Activated CD4-positive, alpha-beta T cell treated with anti-CD3 and anti-CD28 coated beads, Interleukin-2, amount 10 ng/mL, durations not matched to agents 24 days and 14 days (primary cell): ENCODE data around the gene LRRC74B. TPM values are rescaled to one million over a fixed set of nuclear protein-coding genes. Genes with fewer than 3 reads are reported as not detected.
"Not testable (repeated sequence)": the region's sequence is repeated elsewhere in the genome, so short reads cannot be mapped to it uniquely, and the experiment has no call there.

ENCODE experiments used
- DNase-seq: peaks from one replicate; pipeline ENCODE4 v3.0.0; 2022
- H3K27ac Mint-ChIP-seq: one replicate; pipeline ENCODE4 v1.8.0; 2022; ENCODE audit warnings: mild to moderate bottlenecking, mixed read lengths
- H3K27me3 Mint-ChIP-seq: one replicate; pipeline ENCODE4 v1.8.0; 2022; ENCODE audit warnings: mixed read lengths
- H3K36me3 Mint-ChIP-seq: one replicate; pipeline ENCODE4 v1.8.0; 2022; ENCODE audit warnings: low read depth, mild to moderate bottlenecking, mixed read lengths
- H3K4me1 Mint-ChIP-seq: one replicate; pipeline ENCODE4 v1.8.0; 2021; ENCODE audit warnings: mixed read lengths
- H3K4me3 Mint-ChIP-seq: one replicate; pipeline ENCODE4 v1.8.0; 2022; ENCODE audit warnings: mild to moderate bottlenecking, moderate library complexity, mixed read lengths
- H3K9me3 Mint-ChIP-seq: one replicate; pipeline ENCODE4 v1.8.0; 2021; ENCODE audit warnings: mixed read lengths
- intact Hi-C: fragments of 100-400 bp; cut with micrococcal nuclease; formaldehyde crosslinking; loops from one replicate; pipeline ENCODE4 v1.15.1; 2023
- total RNA-seq: library from RNA; stranded (reverse); gene quantifications from 2 replicates; pipeline ENCODE4 v1.2.3, GENCODE V29; 2022

LRRC74B gene
- total RNA-seq, 1 donor from 2014 or later: not detected

DNA sequence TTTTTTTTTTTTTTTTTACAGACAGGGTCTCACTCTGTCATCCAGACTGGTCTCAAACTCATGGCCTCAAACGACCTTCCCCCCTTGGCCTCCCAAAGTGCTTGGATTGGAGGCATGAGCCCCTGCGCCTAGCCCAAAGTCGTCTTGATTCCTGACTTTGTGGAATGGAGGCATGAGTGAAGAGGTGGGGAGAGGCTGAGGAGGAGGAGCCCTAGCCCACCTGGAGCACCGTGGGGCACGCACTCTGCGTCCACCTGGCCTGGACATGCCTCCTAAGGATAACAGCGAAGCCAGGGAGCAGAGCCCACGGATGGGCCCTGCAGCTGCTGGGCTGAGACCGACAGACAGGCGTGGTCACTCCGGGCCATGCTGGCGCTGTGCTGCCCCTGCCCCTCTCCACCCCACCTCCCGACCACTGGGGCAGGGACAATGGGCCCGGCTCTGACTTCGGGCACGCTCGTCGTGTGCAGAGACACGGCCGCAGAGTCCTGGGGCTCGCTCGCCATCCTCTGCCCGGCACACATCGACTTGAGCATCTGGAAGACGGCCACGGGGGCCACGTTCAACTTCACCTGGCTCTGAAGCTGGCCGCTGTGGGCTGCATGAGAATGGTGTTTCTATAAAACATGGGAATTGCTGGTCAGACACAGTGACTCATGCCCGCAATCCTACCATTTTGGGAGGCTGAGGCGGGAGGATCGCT, 34.8 kb downstream of the LRRC74B start:
- Mint-ChIP-seq H3K27me3 (no peaks in the 10 kb centered on the region), H3K4me1 (no peaks in the 10 kb centered on the region), H3K4me3 (no peak overlapping the region), H3K36me3 (no peaks in the 10 kb centered on the region), H3K9me3 (no peaks in the 10 kb centered on the region), H3K27ac (no peak overlapping the region)
- DNase-seq: no peak
- intact Hi-C loops: no loop called here

DNA sequence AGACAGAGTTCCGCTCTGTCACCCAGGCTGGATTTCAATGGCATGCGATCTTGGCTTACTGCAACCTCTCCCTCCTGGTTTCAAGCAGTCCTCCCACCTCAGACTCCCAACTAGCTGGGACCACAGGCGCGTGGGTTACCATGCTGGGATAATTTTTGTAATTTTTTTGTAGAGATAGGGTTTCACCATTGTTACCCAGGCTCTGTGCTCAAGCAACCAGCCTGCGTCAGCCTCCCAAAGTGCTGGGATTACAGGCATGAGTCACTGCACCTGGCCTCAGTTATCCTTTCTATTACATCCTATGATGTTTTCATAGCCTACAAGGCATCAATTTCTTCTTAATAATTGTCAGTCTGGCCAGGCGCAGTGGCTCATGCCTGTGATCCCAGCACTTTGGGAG, 36.5 kb downstream of the LRRC74B start:
- intact Hi-C loops: no loop called here
- Mint-ChIP-seq H3K4me1 (no peaks in the 10 kb centered on the region), H3K27me3 (no peaks in the 10 kb centered on the region), H3K36me3 (no peaks in the 10 kb centered on the region), H3K9me3 (no peaks in the 10 kb centered on the region), H3K27ac (no peak overlapping the region), H3K4me3 (no peak overlapping the region)
- no peak for DNase-seq

DNA sequence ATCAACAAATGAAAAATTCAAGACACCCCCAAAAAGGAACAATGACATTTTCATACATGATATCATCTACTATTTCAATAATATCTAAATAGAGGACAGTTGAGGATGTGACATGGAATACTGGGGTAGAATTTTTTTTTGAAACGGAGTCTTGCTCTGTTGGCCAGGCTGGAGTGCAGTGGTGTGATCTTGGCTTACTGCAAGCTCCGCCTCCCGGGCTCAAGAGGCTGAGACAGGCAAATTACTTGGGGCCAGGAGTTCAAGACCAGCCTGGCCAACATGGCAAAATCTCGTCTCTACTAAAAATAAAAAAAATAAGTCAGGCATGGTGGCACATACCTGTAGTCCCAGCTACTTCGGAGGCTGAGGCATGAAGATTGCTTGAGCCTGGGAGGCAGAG, 41.4 kb downstream of the LRRC74B start:
- no peak for DNase-seq
- H3K27me3 Mint-ChIP-seq: no peaks in the 10 kb centered on the region
- intact Hi-C loops: no loop called here
- no peak overlapping the region for H3K4me3 Mint-ChIP-seq
- no peaks in the 10 kb centered on the region for H3K9me3 Mint-ChIP-seq
- H3K36me3 Mint-ChIP-seq: no peaks in the 10 kb centered on the region
- no peaks in the 10 kb centered on the region for H3K4me1 Mint-ChIP-seq
- H3K27ac Mint-ChIP-seq: no peak overlapping the region

DNA sequence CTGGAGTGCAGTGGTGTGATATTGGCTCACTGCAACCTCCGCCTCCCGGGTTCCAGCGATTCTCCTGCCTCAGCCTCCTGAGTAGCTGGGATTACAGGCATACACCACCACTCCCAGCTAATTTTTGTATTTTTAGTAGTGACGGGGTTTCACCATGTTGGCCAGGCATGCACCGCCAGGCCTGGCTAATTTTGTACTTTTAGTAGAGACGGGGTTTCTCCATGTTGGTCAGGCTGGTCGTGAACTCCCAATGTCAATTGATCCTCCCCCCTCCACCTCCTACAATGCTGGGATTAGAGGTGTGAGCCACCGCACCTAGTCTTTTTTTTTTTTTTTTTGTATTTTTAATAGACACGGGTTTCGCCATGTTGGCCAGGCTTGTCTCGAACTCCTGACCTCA, 42.2 kb downstream of the LRRC74B start:
- H3K9me3 Mint-ChIP-seq, DNase-seq, H3K27me3 Mint-ChIP-seq, H3K36me3 Mint-ChIP-seq, H3K4me3 Mint-ChIP-seq, H3K4me1 Mint-ChIP-seq, H3K27ac Mint-ChIP-seq, intact Hi-C loops: not testable (repeated sequence)

DNA sequence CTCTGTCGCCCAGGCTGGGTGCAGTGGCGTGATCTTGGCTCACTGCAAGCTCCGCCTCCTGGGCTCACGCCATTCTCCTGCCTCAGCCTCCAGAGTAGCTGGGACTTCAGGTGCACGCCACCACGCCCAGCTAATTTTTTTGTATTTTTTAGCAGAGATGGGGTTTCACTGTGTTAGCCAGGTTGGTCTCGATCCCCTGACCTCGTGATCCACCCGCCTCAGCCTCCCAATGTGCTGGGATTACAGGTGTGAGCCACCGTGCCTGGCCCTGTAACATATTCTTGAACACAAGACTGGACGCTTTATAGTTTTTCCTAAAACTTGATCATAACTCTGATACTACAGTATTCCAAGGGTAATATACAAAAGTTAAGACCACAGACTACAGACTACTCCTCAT, 45.5 kb downstream of the LRRC74B start:
- H3K27ac Mint-ChIP-seq, H3K4me3 Mint-ChIP-seq, intact Hi-C loops, H3K27me3 Mint-ChIP-seq, H3K9me3 Mint-ChIP-seq, H3K36me3 Mint-ChIP-seq, DNase-seq, H3K4me1 Mint-ChIP-seq: not testable (repeated sequence)

DNA sequence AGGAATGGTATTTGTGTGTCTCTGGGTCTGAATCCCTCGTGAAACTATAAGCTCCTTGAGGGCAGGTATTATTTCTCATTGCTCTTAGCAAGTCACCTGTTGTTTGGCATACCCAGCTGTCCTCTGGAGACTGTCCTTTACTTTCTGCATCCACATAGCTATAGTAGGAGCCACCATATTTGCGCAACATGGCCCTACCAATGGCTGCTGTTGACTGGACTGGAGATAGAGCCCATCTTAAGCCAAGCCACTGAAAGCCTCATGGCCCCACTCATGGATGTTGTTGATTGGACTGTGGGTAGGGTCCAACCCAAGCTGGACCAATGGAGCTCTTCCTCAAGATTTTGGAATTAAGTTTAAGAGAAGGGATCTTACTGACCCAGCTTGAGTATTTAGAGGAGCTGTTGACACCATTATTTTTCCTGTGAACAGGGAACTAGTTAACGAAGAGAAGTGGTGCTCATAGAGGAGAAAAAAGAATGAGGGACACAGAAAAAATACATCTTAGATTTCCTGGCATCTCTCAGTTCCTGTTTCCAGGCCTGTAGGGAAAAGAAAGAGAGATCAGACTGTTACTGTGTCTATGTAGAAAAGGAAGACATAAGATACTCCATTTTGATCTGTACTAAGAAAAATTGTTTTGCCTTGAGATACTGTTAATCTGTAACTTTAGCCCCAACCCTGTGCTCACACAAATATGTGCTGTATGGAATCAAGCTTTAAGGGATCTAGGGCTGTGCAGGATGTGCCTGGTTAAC, 47.2 kb downstream of the LRRC74B start:
- Mint-ChIP-seq H3K36me3 (no peaks in the 10 kb centered on the region), H3K27me3 (peaks cover 11% of the 10 kb centered on the region), H3K9me3 (no peaks in the 10 kb centered on the region), H3K27ac (no peak overlapping the region), H3K4me3 (no peak overlapping the region), H3K4me1 (no peaks in the 10 kb centered on the region)
- no peak for DNase-seq
- intact Hi-C loops: no loop called here

DNA sequence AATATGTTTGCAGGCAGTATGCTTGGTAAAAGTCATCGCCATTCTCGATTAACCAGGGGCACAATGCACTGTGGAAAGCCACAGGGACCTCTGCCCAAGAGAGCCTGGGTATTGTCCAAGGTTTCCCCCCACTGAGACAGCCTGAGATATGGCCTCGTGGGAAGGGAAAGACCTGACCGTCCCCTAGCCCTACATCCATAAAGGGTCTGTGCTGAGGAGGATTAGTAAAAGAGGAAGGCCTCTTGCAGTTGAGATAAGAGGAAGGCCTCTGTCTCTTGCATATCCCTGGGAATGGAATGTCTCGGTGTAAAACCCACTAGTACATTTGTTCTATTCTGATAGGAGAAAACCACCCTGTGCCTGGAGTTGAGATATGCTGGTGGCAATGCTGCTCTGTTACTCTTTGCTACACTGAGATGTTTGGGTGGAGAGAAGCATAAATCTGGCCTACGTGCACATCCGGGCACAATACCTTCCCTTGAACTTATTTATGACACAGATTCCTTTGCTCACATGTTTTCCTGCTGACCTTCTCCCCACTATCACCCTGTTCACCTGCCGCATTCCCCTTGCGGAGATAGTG, 47.9 kb downstream of the LRRC74B start:
- H3K4me1 Mint-ChIP-seq, intact Hi-C loops, H3K9me3 Mint-ChIP-seq, DNase-seq, H3K36me3 Mint-ChIP-seq, H3K27ac Mint-ChIP-seq, H3K4me3 Mint-ChIP-seq: not testable (repeated sequence)
- H3K27me3 Mint-ChIP-seq: peaks cover 11% of the 10 kb centered on the region

DNA sequence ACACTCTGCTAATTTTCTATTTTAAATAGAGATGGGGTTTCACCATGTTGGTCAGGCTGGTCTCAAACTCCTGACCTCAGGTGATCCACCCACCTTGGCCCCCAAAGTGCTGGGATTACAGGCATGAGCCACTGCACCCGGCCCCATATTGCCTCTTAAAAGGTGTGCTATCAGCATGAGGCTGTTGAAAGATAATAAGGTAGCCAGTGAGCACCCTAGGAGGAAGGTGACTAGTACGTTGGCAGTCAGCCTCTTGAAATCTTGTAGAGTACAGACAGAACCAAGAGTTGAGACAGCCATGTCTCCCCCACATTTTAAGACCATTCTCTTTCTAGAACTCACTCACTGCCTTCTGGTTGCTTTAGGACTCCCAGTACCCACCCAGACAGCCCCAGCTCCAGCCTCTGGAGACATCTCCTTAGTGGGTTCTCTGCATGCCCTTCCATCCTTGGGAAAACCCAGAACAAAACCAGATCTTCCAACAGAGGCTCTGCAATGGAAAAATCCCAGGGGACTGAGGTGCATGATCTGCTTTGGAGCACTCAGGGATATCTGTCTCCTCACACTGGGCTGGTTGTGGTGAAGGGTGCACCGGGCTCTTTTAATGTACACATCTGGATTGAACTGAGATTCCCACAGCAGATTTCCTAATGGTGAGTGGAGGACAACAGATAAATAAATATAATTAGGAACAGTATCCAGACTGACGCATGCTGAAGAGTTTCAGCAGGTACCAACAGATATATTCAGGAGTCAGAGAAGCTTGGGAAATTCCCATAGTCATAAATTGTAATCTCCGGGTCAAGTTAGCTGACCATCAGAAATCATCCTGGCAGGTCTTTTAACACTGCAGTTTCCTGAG, 49.4 kb downstream of the LRRC74B start:
- no peak for DNase-seq
- Mint-ChIP-seq H3K9me3 (no peaks in the 10 kb centered on the region), H3K27me3 (peaks cover 11% of the 10 kb centered on the region), H3K36me3 (no peaks in the 10 kb centered on the region), H3K27ac (no peak overlapping the region), H3K4me1 (no peaks in the 10 kb centered on the region), H3K4me3 (no peak overlapping the region)
- intact Hi-C loops: no loop called here

DNA sequence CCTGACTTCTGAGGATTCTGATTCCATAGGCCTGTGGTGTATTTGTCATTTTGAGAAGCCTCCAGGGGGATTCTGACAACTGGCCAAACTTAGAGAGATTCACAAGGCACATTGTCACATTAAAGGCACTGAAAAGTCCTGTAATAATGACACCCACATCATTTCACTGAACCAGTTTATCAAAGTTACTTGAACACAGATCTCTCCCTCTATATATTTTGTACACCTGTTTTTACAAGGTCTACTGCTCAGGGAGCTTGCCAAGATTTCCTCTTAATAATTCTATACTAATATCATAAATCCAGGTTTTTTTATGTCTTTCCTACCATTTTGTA, 50.0 kb downstream of the LRRC74B start:
- intact Hi-C loops: no loop called here
- H3K4me3 Mint-ChIP-seq: no peak overlapping the region
- DNase-seq: no peak
- H3K4me1 Mint-ChIP-seq: no peaks in the 10 kb centered on the region
- H3K27ac Mint-ChIP-seq: no peak overlapping the region
- peaks cover 13% of the 10 kb centered on the region for H3K27me3 Mint-ChIP-seq
- no peaks in the 10 kb centered on the region for H3K9me3 Mint-ChIP-seq
- no peaks in the 10 kb centered on the region for H3K36me3 Mint-ChIP-seq

DNA sequence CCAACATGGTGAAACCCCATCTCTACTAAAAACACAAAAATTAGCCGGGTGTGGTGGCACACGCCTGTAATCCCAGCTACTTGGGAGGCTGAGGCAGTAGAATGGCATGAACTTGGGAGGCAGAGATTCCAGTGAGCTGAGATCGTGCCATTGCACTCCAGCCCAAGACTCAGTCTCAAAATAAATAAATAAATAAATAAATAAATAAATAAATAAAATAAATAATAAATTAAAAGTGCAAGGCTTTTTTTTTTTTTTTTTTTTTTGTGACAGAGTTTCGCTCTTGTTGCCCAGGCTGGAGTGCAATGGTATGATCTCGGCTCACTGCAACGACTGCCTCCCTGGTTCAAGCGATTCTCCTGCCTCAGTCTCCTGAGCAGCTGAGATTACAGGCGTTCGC, 51.1 kb downstream of the LRRC74B start:
- H3K4me3 Mint-ChIP-seq, H3K27ac Mint-ChIP-seq, DNase-seq, H3K4me1 Mint-ChIP-seq, intact Hi-C loops, H3K9me3 Mint-ChIP-seq, H3K36me3 Mint-ChIP-seq: not testable (repeated sequence)
- peaks cover 15% of the 10 kb centered on the region for H3K27me3 Mint-ChIP-seq

DNA sequence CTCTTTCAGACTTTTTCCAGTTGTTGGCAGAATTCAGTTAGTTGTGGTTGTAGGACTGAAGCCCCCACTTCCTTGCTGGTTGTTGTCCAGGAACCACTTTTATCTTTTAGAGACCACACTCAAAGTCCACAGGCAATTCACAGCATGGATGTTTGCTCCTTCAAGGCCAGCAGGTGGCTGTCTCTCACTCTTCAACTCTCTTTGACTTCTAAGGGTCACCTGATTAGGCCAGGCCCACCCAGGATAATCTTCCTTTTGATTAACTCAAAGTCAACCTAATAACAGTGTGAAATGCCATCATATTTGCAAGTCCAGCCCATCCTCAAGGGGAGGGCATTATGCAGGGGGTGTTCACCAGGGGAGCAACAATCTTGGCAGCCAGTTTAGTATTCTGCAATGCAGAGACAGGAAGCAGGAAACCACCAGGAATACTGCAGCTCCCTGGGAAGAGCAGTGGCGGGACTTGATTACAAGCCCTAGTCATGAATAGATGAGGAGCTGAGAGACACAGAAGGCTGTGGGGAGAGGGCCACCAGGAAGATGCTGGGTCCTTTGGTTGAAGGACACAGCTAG, 52.4 kb downstream of the LRRC74B start:
- intact Hi-C loops: no loop called here
- peaks cover 5% of the 10 kb centered on the region for H3K4me1 Mint-ChIP-seq

DNA sequence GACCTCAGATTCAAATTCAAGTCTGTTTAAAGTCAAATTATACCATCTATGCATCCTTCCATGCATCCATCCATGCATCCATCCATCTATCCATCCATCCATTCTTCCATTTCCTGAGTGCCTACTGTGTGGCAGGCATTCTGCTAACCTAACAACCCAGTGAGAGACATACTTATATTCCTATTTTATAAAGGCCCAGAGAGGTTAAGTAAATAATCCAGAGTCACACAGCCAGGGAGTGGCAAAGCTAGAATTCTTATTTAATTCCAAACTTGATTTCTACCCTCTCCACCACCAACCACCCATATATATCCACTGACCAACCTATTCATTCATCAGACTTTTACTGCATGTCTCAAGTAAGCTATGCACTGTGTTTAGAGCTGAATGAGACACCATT, 53.8 kb downstream of the LRRC74B start:
- Mint-ChIP-seq H3K4me1 (peaks cover 5% of the 10 kb centered on the region), H3K9me3 (no peaks in the 10 kb centered on the region), H3K27me3 (peaks cover 21% of the 10 kb centered on the region), H3K27ac (no peak overlapping the region), H3K36me3 (no peaks in the 10 kb centered on the region), H3K4me3 (no peak overlapping the region)
- intact Hi-C loops: no loop called here
- no peak for DNase-seq

More for the DNA sequence above, 52.4 kb downstream of the LRRC74B start:
- DNase-seq: no peak
- H3K27ac Mint-ChIP-seq: no peak overlapping the region
- H3K9me3 Mint-ChIP-seq: no peaks in the 10 kb centered on the region
- H3K4me3 Mint-ChIP-seq: no peak overlapping the region
- no peaks in the 10 kb centered on the region for H3K36me3 Mint-ChIP-seq
- H3K27me3 Mint-ChIP-seq: peaks cover 21% of the 10 kb centered on the region

DNA sequence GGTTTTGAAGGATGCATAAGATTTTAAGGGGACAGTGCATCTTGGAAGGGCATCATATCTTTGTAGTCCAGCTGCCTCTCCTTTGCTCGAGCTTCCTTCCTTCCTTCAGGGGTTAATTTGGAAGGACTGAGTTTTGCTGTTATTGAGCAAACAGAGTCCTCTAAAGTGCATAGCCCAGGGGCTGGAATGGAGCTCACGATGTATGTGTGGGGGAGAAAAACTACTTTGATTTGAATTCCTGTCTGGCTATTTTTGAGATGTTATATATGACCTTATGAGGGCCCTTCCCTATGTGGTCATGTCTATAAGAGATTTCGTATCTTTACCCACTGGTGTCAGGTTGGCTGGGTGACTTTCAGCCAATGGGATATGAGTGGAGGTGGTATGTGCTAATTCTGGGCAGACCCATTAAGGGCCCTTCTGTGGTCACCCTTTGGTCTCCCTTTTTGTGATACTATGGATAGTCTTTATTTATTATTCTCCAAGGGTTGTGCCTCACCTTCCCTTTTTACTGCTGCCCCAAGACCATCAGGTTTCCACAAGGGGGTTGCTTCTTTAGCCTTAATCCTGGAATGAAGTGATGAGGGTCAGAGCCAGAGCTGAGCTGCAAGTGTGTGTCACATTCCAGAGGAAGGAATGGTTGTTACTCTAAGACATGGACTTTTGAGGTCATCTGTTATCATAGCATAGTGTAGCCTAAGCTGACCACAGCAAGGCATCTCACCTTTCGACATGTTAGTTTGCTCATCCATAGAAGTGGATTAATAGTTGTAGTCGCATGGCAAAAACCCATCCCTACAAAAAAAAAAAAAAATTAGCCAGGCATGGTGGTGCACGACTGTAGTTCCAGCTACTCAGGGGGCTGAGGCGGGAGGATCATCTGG, 54.6 kb downstream of the LRRC74B start:
- no peak overlapping the region for H3K4me3 Mint-ChIP-seq
- peaks cover 22% of the 10 kb centered on the region for H3K27me3 Mint-ChIP-seq
- DNase-seq: no peak
- H3K9me3 Mint-ChIP-seq: no peaks in the 10 kb centered on the region
- intact Hi-C loops: no loop called here
- peaks cover 5% of the 10 kb centered on the region for H3K4me1 Mint-ChIP-seq
- H3K27ac Mint-ChIP-seq: no peak overlapping the region
- H3K36me3 Mint-ChIP-seq: no peaks in the 10 kb centered on the region
